ENCODE data around the gene AMN.

- TF ChIP-seq POLR2A (conservative IDR thresholded peaks at IDR 0.05) (no peak), SMARCE1 (IDR thresholded peaks at IDR 0.05) (no peak), TFAP4 (CRISPR knock-in tag; IDR thresholded peaks at IDR 0.05; ENCODE audit: borderline replicate concordance) (no peak), POLR3A (IDR thresholded peaks at IDR 0.05; ENCODE audit: borderline replicate concordance, extremely low read depth, insufficient read depth, insufficient read length) (no peak), ZNF766 (CRISPR knock-in tag; conservative IDR thresholded peaks at IDR 0.05) (no peak), CTCF (IDR thresholded peaks at IDR 0.05 in 2 of 3, conservative IDR thresholded peaks at IDR 0.05 in 1 of 3; ENCODE audit: insufficient read depth in 2 of 3, low read depth in 1 of 3, low read length in 3 of 3) (no peak), ZNF584 (CRISPR knock-in tag; IDR thresholded peaks at IDR 0.05; ENCODE audit: low read depth) (no peak), CBX5 (IDR thresholded peaks at IDR 0.05; ENCODE audit: borderline replicate concordance, low read depth) (no peak), ZC3H4 (CRISPR knock-in tag; IDR thresholded peaks at IDR 0.05; ENCODE audit: borderline replicate concordance) (no peak), ZNF23 (CRISPR knock-in tag; IDR thresholded peaks at IDR 0.05) (no peak), PKNOX1 (IDR thresholded peaks at IDR 0.05) (no peak), CHD2 (IDR thresholded peaks at IDR 0.05; ENCODE audit: low read depth, low read length) (no peak), MAX (CRISPR knock-in tag; IDR thresholded peaks at IDR 0.05) (no peak), EZH2 (IDR thresholded peaks at IDR 0.05; ENCODE audit: borderline replicate concordance, low read depth, low read length) (no peak)
Measured at GRCh38 chr14:102955636-102956408, 33.4 kb downstream of the AMN start.
